SK-N-SH (cell line): Measurements from ENCODE around the gene LATS2. TPM values are rescaled to one million over a fixed set of nuclear protein-coding genes. Genes with fewer than 3 reads are reported as not detected.
A peak's percentile ranks its signal among the peaks of the same experiment; 100 is the strongest.

ENCODE experiments used
- CTCF ChIA-PET: fragments of 300-600, 350-600 bp; formaldehyde crosslinking; extraction: SDS; loops from one replicate; lab custom pipeline; 2021; lab: Yijun Ruan, JAX
- POLR2A ChIA-PET: fragments of 350-600 bp; sonication (Branson Sonifier 250); formaldehyde crosslinking; extraction: SDS; loops from one replicate; lab custom pipeline; 2020; ENCODE audit warnings: antibody characterized with exemption, inconsistent platforms; lab: Yijun Ruan, JAX
- DNase-seq: peaks from one replicate; pipeline ENCODE4 v3.0.0; 2012
- H2AFZ ChIP-seq: fragments of 200-600 bp; sonication (generic); 2 replicates; pipeline ENCODE4 v1.8.1; 2016; ENCODE audit warnings: antibody characterized with exemption, mild to moderate bottlenecking, low read depth
- H3F3A ChIP-seq: fragments of 200-600 bp; sonication (generic); replicated peaks from 2 replicates; pipeline ENCODE3; 2016; ENCODE audit warnings: antibody characterized with exemption, mild to moderate bottlenecking; ENCODE audit not compliant: insufficient read depth
- H3K27ac ChIP-seq, 2 experiments: fragments of 200-500 bp in 1 of 2; fragments of 200-600 bp in 1 of 2; sonication (Bioruptor generic) in 1 of 2; sonication (generic), shearing (Covaris generic) in 1 of 2; 2 replicates each; pipeline versions ENCODE4 v1.5.1 to v1.6.1; 2014 to 2016; ENCODE audit warnings: low read depth in 2 of 2, inconsistent platforms in 1 of 2, low read length in 1 of 2, mild to moderate bottlenecking in 1 of 2, mixed read lengths in 1 of 2
- H3K27me3 ChIP-seq: fragments of 200-600 bp; sonication (generic), shearing (Covaris generic); 2 replicates; pipeline ENCODE4 v1.6.1; 2016; ENCODE audit warnings: mixed run types; ENCODE audit not compliant: insufficient read depth
- H3K36me3 ChIP-seq, 2 experiments: fragments of 200-500 bp in 1 of 2; fragments of 200-600 bp in 1 of 2; sonication (Bioruptor generic) in 1 of 2; sonication (generic) in 1 of 2; replicated peaks in 1 of 2; 2 replicates each; pipeline versions ENCODE3 to v1.5.1; 2014 to 2016; ENCODE audit warnings: low read length in 1 of 2, mild to moderate bottlenecking in 1 of 2; ENCODE audit not compliant: insufficient read depth in 2 of 2, control insufficient read depth in 1 of 2
- H3K4me1 ChIP-seq, 2 experiments: fragments of 200-500 bp in 1 of 2; fragments of 200-600 bp in 1 of 2; sonication (Bioruptor generic) in 1 of 2; sonication (generic), shearing (Covaris generic) in 1 of 2; 2 replicates each; pipeline versions ENCODE4 v1.5.1 to v1.6.1; 2014 to 2016; ENCODE audit warnings: low read depth in 1 of 2, low read length in 1 of 2, mixed run types in 1 of 2; ENCODE audit not compliant: insufficient read depth in 2 of 2, control insufficient read depth in 1 of 2
- H3K4me2 ChIP-seq: fragments of 200-600 bp; sonication (generic), shearing (Covaris generic); 2 replicates; pipeline ENCODE4 v1.6.1; 2017; ENCODE audit warnings: mixed run types
- H3K4me3 ChIP-seq, 2 experiments: fragments of 200-500 bp in 1 of 2; fragments of 200-600 bp in 1 of 2; sonication (Bioruptor generic) in 1 of 2; sonication (generic), shearing (Covaris generic) in 1 of 2; 2 replicates each; pipeline versions ENCODE4 v1.5.1 to v1.8.1; 2014 to 2016; ENCODE audit warnings: low read depth in 2 of 2, inconsistent platforms in 1 of 2, low read length in 1 of 2, mild to moderate bottlenecking in 1 of 2, mixed read lengths in 1 of 2, moderate library complexity in 1 of 2
- H3K79me2 ChIP-seq: fragments of 200-600 bp; sonication (generic); 2 replicates; pipeline ENCODE4 v1.8.1; 2017; ENCODE audit warnings: mild to moderate bottlenecking; ENCODE audit not compliant: insufficient read depth
- H3K9ac ChIP-seq: fragments of 200-600 bp; sonication (generic); 2 replicates; pipeline ENCODE4 v1.6.1; 2017; ENCODE audit warnings: mixed run types
- H3K9me2 ChIP-seq: fragments of 200-600 bp; sonication (generic); 2 replicates; pipeline ENCODE4 v1.6.1; 2017; ENCODE audit warnings: mixed run types
- H3K9me3 ChIP-seq: fragments of 200-600 bp; sonication (generic); 2 replicates; pipeline ENCODE4 v1.6.1; 2017; ENCODE audit warnings: mixed run types, mild to moderate bottlenecking, moderate library complexity
- H4K20me1 ChIP-seq: fragments of 200-600 bp; sonication (generic); 2 replicates; pipeline ENCODE4 v1.6.1; 2017; ENCODE audit warnings: mild to moderate bottlenecking, mixed run types; ENCODE audit not compliant: insufficient read depth
- CHD2 ChIP-seq: fragments of 150-350 bp; IDR thresholded peaks from 2 replicates; pipeline ENCODE4 v1.6.1; 2018; ENCODE audit warnings: low read length; ENCODE audit not compliant: partially characterized antibody
- CTCF ChIP-seq: fragments of 200-600 bp; sonication (generic); IDR thresholded peaks from 2 replicates; pipeline ENCODE4 v1.6.1; 2017; ENCODE audit warnings: antibody characterized with exemption, mild to moderate bottlenecking, moderate library complexity
- EZH2phosphoT487 ChIP-seq: fragments of 200-600 bp; sonication (generic); IDR thresholded peaks from 2 replicates; pipeline ENCODE4 v1.6.1; 2017; ENCODE audit warnings: low read depth, mixed run types, mild to moderate bottlenecking, antibody characterized with exemption, moderate library complexity, borderline replicate concordance
- FOSL2 ChIP-seq: IDR thresholded peaks from 2 replicates; pipeline ENCODE4 v1.4.0; 2012; ENCODE audit warnings: low read depth, mild to moderate bottlenecking, moderate library complexity, borderline replicate concordance
- FOXM1 ChIP-seq: IDR thresholded peaks from 2 replicates; pipeline ENCODE4 v1.4.0; 2012; ENCODE audit warnings: low read depth, mild to moderate bottlenecking
- GABPA ChIP-seq: IDR thresholded peaks from 2 replicates; pipeline ENCODE4 v1.4.0; 2012; ENCODE audit warnings: low read depth, mild to moderate bottlenecking
- GATA2 ChIP-seq: sonication (generic); formaldehyde crosslinking; IDR thresholded peaks from 2 replicates; pipeline ENCODE4 v1.5.0; 2020; ENCODE audit warnings: mild to moderate bottlenecking, missing genetic modification reagents
- IRF3 ChIP-seq: fragments of 150-350 bp; IDR thresholded peaks from 2 replicates; pipeline ENCODE4 v1.6.1; 2016; ENCODE audit warnings: mild to moderate bottlenecking, low read depth, low read length
- MEF2A ChIP-seq: IDR thresholded peaks from 2 replicates; pipeline ENCODE4 v1.4.0; 2012; ENCODE audit warnings: low read depth, borderline replicate concordance
- MXI1 ChIP-seq: IDR thresholded peaks from 2 replicates; pipeline ENCODE4 v1.6.1; 2012; ENCODE audit warnings: mild to moderate bottlenecking, low read depth, low read length, improper control_type of control experiment
- NRF1 ChIP-seq: IDR thresholded peaks from 2 replicates; pipeline ENCODE4 v1.6.1; 2012; ENCODE audit warnings: low read depth, mild to moderate bottlenecking, low read length
- PBX3 ChIP-seq: IDR thresholded peaks from 2 replicates; pipeline ENCODE4; 2012
- RAD21 ChIP-seq: IDR thresholded peaks from 2 replicates; pipeline ENCODE4 v1.6.1; 2012; ENCODE audit warnings: mild to moderate bottlenecking, low read length
- RFX5 ChIP-seq: IDR thresholded peaks from 2 replicates; pipeline ENCODE4 v1.6.1; 2012; ENCODE audit warnings: mild to moderate bottlenecking, improper control_type of control experiment, low read length
- SMC3 ChIP-seq: IDR thresholded peaks from 2 replicates; pipeline ENCODE4 v1.6.1; 2012; ENCODE audit warnings: low read depth, low read length, improper control_type of control experiment
- TAF1 ChIP-seq: IDR thresholded peaks from 2 replicates; pipeline ENCODE4 v1.6.1; 2012; ENCODE audit warnings: low read depth, mild to moderate bottlenecking, low read length, moderate library complexity, borderline replicate concordance
- TCF12 ChIP-seq: IDR thresholded peaks from 2 replicates; pipeline ENCODE4 v1.4.0; 2012
- TEAD4 ChIP-seq: IDR thresholded peaks from 2 replicates; pipeline ENCODE4 v1.4.0; 2012; ENCODE audit warnings: mild to moderate bottlenecking, borderline replicate concordance; ENCODE audit not compliant: insufficient read depth
- USF1 ChIP-seq: IDR thresholded peaks from 2 replicates; pipeline ENCODE4 v1.4.0; 2012; ENCODE audit warnings: low read depth, borderline replicate concordance
- YY1 ChIP-seq: IDR thresholded peaks from 2 replicates; pipeline ENCODE4 v1.4.0; 2012; ENCODE audit warnings: low read depth, mild to moderate bottlenecking
- WGBS: methylation state at CpG from one replicate; pipeline ENCODE4 v1.1.6; 2017; ENCODE audit warnings: low lambda C conversion rate; 5-methylcytosine and 5-hydroxymethylcytosine counted together
- polyA plus RNA-seq, 3 experiments: library from polyadenylated mRNA; depleted of rRNA; stranded (reverse); fragments of >200 nt; gene quantifications; 2 replicates each; pipeline ENCODE4 v1.2.3, GENCODE V29; 2012

The LATS2 gene
- polyA plus RNA-seq, 1 of the 3 experiments (the other 2 are of a cell fraction), result 19.6 TPM

- TF ChIP-seq TCF12 (no peak), MEF2A (no peak), SMC3 (no peak), TEAD4 (no peak), FOSL2 (no peak), MXI1 (no peak)
Measured at GRCh38 chr13:21063031-21063430, 1.6 kb upstream of the LATS2 start (continued).

GRCh38 chr13:21060338-21061028 is 903 bp downstream of the LATS2 start:
- Histone ChIP-seq H3K27ac (peak overlapping the region; percentile 67 to 93; a peak in 3 of 4 replicates), H3K79me2 (peaks cover 58% of the 10 kb centered on the region), H3K9ac (peak overlapping the region; percentile 99), H3K4me2 (peak overlapping the region; percentile 86), H3K9me3 (no peaks in the 10 kb centered on the region), H3K4me3 (peak overlapping the region; percentile 64 to 85), H3K4me1 (peaks cover 0 to 21% of the 10 kb centered on the region in 2 experiments; a peak in 2 of 4 replicates), H3F3A (peaks cover 39% of the 10 kb centered on the region), H3K27me3 (no peaks in the 10 kb centered on the region), H4K20me1 (peaks cover 48% of the 10 kb centered on the region), H3K9me2 (no peaks in the 10 kb centered on the region), H3K36me3 (peaks cover 0 to 6% of the 10 kb centered on the region in 2 experiments), H2AFZ (no peak overlapping the region)
- 8% methylated on average over 11 of the region's 100 CpGs for WGBS
- CTCF ChIA-PET, result no interaction called here
- DNase-seq, result peak; percentile 44
- POLR2A ChIA-PET, result no interaction called here
- TF ChIP-seq USF1, result 0 out of 2 replicates have a peak, but pooled peaks have one; percentile 14
- no peak for TF ChIP-seq TEAD4
- TF ChIP-seq EZH2phosphoT487, result no peak
- TF ChIP-seq FOXM1, result no peak
- no peak for TF ChIP-seq MXI1
- no peak for TF ChIP-seq PBX3
- no peak for TF ChIP-seq GATA2 (CRISPR knock-in tag)
- TF ChIP-seq TCF12, result no peak
- TF ChIP-seq, all 33 proteins: peak for 1

- peak overlapping the region; percentile 86 for H3K4me2 ChIP-seq
- H3F3A ChIP-seq, result peaks cover 46% of the 10 kb centered on the region
- H3K79me2 ChIP-seq, result peaks cover 65% of the 10 kb centered on the region
- 65% methylated on average over 29 of the region's 35 CpGs for WGBS
- peak overlapping the region in 1 of 2 experiments; percentile 93; a peak in 2 of 4 replicates for H3K27ac ChIP-seq
- no peak for DNase-seq
- H3K27me3 ChIP-seq, result no peaks in the 10 kb centered on the region
- peak overlapping the region; percentile 99 for H3K9ac ChIP-seq
- peaks cover 55% of the 10 kb centered on the region for H4K20me1 ChIP-seq
- H3K9me3 ChIP-seq, result no peaks in the 10 kb centered on the region
- H3K36me3 ChIP-seq, result peaks cover 0 to 6% of the 10 kb centered on the region in 2 experiments
- no peak overlapping the region for H2AFZ ChIP-seq
- H3K4me3 ChIP-seq, result peak overlapping the region; percentile 64 to 85
- CTCF ChIA-PET, result no interaction called here
- POLR2A ChIA-PET, result no interaction called here
- H3K4me1 ChIP-seq, result peaks cover 0 to 24% of the 10 kb centered on the region in 2 experiments; a peak in 2 of 4 replicates
- H3K9me2 ChIP-seq, result no peaks in the 10 kb centered on the region
- TF ChIP-seq YY1, result no peak
- no peak for TF ChIP-seq FOXM1
- no peak for TF ChIP-seq TAF1
- TF ChIP-seq RFX5, result no peak
- TF ChIP-seq SMC3, result no peak
- no peak for TF ChIP-seq IRF3
- TF ChIP-seq RAD21, result no peak
- no peak for TF ChIP-seq TCF12
- TF ChIP-seq NRF1, result no peak
- no peak for TF ChIP-seq EZH2phosphoT487
- no peak for TF ChIP-seq GABPA
- no peak for TF ChIP-seq CHD2
- no peak for TF ChIP-seq CTCF
Measured at GRCh38 chr13:21059641-21060337, 1.6 kb downstream of the LATS2 start.
